Vagina (tissue), 2 donors: ENCODE data around the gene KRTAP1-3. TPM values are rescaled to one million over a fixed set of nuclear protein-coding genes. Genes with fewer than 3 reads are reported as not detected.

Source experiments
- DNase-seq, 2 donors: peaks; one replicate each; pipeline ENCODE4 v3.0.0-alpha.2; 2017; ENCODE audit errors: extremely low spot score in 2 of 2
- H3K27ac ChIP-seq: fragments of 200-600 bp; sonication (generic); one replicate; pipeline ENCODE4 v1.5.1; 2019
- H3K27me3 ChIP-seq: fragments of 200-600 bp; sonication (generic); one replicate; pipeline ENCODE4 v1.5.1; 2019
- H3K36me3 ChIP-seq, 2 donors: fragments of 200-600 bp; sonication (generic); one replicate each; pipeline ENCODE4 v1.5.1; 2017 to 2019
- H3K4me1 ChIP-seq: fragments of 200-600 bp; sonication (generic); one replicate; pipeline ENCODE4 v1.5.1; 2019
- H3K4me3 ChIP-seq, 2 donors: fragments of 200-600 bp; sonication (generic); 1 replicate in 1 of 2; 2 replicates in 1 of 2; pipeline ENCODE4 v1.5.1; 2016 to 2019
- H3K9me3 ChIP-seq: fragments of 200-600 bp; sonication (generic); one replicate; pipeline ENCODE4 v1.5.1; 2019
- POLR2A ChIP-seq, 2 donors: fragments of 450-650 bp; IDR thresholded peaks; one replicate each; pipeline ENCODE4 v1.6.1; 2017; ENCODE audit warnings: antibody characterized with exemption in 2 of 2, mild to moderate bottlenecking in 2 of 2, moderate library complexity in 2 of 2
- POLR2AphosphoS5 ChIP-seq, 2 donors: sonication (generic); formaldehyde crosslinking; IDR thresholded peaks; one replicate each; pipeline ENCODE4 v1.9.0; 2017; ENCODE audit warnings: antibody characterized with exemption in 2 of 2, mild to moderate bottlenecking in 2 of 2, low read depth in 1 of 2; ENCODE audit not compliant: insufficient read depth in 1 of 2
- intact Hi-C: fragments of 100-400 bp; cut with DNase I; formaldehyde crosslinking; loops from one replicate; pipeline ENCODE4 v1.15.1; 2023
- small RNA-seq: library from RNA; depleted of rRNA; stranded (forward); fragments of <200 nt; gene quantifications from one replicate; pipeline ENCODE3, GENCODE V24; 2016
- total RNA-seq: library from RNA; depleted of rRNA; stranded (reverse); fragments of >200 nt; gene quantifications from one replicate; pipeline ENCODE4 v1.2.3, GENCODE V29; 2016
- TF ChIP-seq, protein P1 (sequence below), 3 experiments: fragments of 450-650 bp in 2 of 3; fragments of 200-600 bp in 1 of 3; sonication (generic) in 1 of 3; IDR thresholded peaks; one replicate each; pipeline ENCODE4 v1.5.1; 2017 to 2019; ENCODE audit warnings: antibody characterized with exemption in 3 of 3, mild to moderate bottlenecking in 2 of 3, moderate library complexity in 2 of 3

The KRTAP1-3 gene
- total RNA-seq, 1 donor from 2014 or later, result not detected

DNA sequence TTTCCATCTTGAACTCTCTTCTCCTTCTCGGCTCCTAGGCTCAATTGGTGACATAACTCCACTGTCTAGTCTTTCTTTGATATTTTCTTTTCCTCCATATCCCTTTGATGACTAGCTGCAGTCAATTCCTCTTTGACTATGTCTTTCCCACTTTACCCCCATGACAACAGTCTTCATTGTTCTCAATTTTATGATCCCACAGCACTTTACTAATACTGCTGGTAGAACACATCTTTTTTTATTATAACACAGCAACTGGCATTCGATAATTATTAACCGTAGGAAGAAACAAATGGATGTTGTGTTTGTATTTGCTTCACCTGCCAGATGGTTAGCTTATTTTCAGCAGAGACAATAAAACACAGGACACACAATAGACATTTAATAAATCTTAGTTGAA lies 42.0 kb downstream of the KRTAP1-3 start:
- Histone ChIP-seq H3K4me3 (no peak overlapping the region), H3K36me3 (no peaks in the 10 kb centered on the region), H3K4me1 (no peaks in the 10 kb centered on the region), H3K9me3 (no peaks in the 10 kb centered on the region), H3K27me3 (no peaks in the 10 kb centered on the region), H3K27ac (no peak overlapping the region)
- DNase-seq, result no peak
- TF ChIP-seq POLR2AphosphoS5 (IDR thresholded peaks at IDR 0.05; ENCODE audit: insufficient read depth in 1 of 2, low read depth in 1 of 2), result no peak
- TF ChIP-seq POLR2A (IDR thresholded peaks at IDR 0.05), result no peak
- TF ChIP-seq, protein P1, sequence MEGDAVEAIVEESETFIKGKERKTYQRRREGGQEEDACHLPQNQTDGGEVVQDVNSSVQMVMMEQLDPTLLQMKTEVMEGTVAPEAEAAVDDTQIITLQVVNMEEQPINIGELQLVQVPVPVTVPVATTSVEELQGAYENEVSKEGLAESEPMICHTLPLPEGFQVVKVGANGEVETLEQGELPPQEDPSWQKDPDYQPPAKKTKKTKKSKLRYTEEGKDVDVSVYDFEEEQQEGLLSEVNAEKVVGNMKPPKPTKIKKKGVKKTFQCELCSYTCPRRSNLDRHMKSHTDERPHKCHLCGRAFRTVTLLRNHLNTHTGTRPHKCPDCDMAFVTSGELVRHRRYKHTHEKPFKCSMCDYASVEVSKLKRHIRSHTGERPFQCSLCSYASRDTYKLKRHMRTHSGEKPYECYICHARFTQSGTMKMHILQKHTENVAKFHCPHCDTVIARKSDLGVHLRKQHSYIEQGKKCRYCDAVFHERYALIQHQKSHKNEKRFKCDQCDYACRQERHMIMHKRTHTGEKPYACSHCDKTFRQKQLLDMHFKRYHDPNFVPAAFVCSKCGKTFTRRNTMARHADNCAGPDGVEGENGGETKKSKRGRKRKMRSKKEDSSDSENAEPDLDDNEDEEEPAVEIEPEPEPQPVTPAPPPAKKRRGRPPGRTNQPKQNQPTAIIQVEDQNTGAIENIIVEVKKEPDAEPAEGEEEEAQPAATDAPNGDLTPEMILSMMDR (IDR thresholded peaks at IDR 0.05), result no peak
- intact Hi-C loops, result no loop called here

DNA sequence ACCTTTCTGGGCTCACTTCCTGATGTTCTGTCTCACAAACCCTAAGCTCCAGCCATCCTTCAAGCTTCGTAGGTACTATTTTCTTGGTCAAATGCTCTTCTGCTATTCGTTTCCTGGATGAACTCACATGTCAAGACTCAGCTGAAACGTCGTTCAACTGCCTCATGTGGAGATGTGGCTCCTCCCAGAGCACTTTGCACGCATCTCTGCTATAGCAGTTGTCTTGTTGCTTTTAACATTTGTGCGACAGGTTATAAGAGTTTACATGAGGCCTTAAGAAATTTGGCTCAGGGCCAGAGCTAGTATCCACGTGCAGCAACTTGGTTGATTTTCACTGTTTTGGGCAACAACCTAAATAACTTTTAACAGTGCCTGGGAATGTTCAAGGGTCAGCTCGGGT lies 47.8 kb downstream of the KRTAP1-3 start:
- TF ChIP-seq, protein P1 (IDR thresholded peaks at IDR 0.05), result no peak
- TF ChIP-seq POLR2AphosphoS5 (IDR thresholded peaks at IDR 0.05; ENCODE audit: insufficient read depth in 1 of 2, low read depth in 1 of 2) (no peak), POLR2A (IDR thresholded peaks at IDR 0.05) (no peak)

DNA sequence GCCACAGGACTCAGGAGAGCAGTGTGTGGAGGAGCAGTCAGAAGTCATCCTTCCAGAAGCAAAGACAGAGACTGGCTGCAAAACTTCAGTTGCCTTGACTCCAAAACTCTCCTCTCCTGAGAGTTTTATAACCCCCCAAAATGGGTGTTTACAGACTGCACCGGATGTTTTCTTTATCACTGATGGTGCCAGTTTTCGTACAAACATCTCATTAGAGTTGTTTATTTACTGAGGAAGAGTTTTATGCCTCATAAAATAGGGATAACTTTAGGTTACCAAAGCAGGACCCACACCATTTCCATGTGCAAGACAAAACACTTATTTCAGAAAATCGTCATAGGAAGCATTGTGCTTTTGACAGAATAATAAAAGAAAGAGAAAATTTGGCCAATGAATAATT lies 50.4 kb downstream of the KRTAP1-3 start, which contains the start of gene KRT40:
Gene KRT40, minus strand, starts transcription at position 101 of the 400 bp plus-strand sequence. Its CDS starts 53 bp downstream, at position 48.
- no peak for DNase-seq
- H3K4me3 ChIP-seq, result no peak within 1 kb of the TSS
- no peaks in the 10 kb centered on the region for H3K9me3 ChIP-seq
- no peaks in the 10 kb centered on the region for H3K4me1 ChIP-seq
- H3K27ac ChIP-seq, result no peak within 1 kb of the TSS
- TF ChIP-seq POLR2AphosphoS5 (IDR thresholded peaks at IDR 0.05; ENCODE audit: insufficient read depth in 1 of 2, low read depth in 1 of 2) (no peak), POLR2A (IDR thresholded peaks at IDR 0.05) (no peak)
- TF ChIP-seq, protein P1 (IDR thresholded peaks at IDR 0.05), result no peak
- no peaks in the 10 kb centered on the region for H3K27me3 ChIP-seq
- intact Hi-C loops, result no loop called here
- H3K36me3 ChIP-seq, result no peaks in the 10 kb centered on the region

More for the DNA sequence above, 47.8 kb downstream of the KRTAP1-3 start:
- Histone ChIP-seq H3K36me3 (no peaks in the 10 kb centered on the region), H3K9me3 (no peaks in the 10 kb centered on the region), H3K27ac (no peak overlapping the region), H3K27me3 (no peaks in the 10 kb centered on the region), H3K4me3 (no peak overlapping the region), H3K4me1 (no peaks in the 10 kb centered on the region)
- DNase-seq, result no peak
- intact Hi-C loops, result no loop called here

Small RNA genes within 50 kb of the gene (small RNA-seq; reads per million reads assigned to genes)
- gene KRTAP3-4P, result not detected

Other genes with a start within 250 kb of the KRTAP1-3 start
- gene KRT28, start 234.9 kb downstream of the KRTAP1-3 start, total RNA-seq, result not detected
- 919 TPM for gene KRT10, start 212.3 kb downstream of the KRTAP1-3 start, total RNA-seq
- not detected for gene KRT12, start 167.7 kb downstream of the KRTAP1-3 start, total RNA-seq
- not detected for gene KRT20, start 149.6 kb downstream of the KRTAP1-3 start, total RNA-seq
- gene KRT23, start 97.2 kb downstream of the KRTAP1-3 start, total RNA-seq, result 0.98 TPM
- not detected for gene KRT39, start 67.9 kb downstream of the KRTAP1-3 start, total RNA-seq
- gene KRT40, start 50.5 kb downstream of the KRTAP1-3 start, total RNA-seq, result not detected
- not detected for gene KRTAP3-3, start 40.7 kb downstream of the KRTAP1-3 start, total RNA-seq
- not detected for gene KRTAP3-2, start 35.0 kb downstream of the KRTAP1-3 start, total RNA-seq
- gene KRTAP3-1, start 25.7 kb downstream of the KRTAP1-3 start, total RNA-seq, result not detected
- not detected for gene KRTAP1-5, start 7.7 kb downstream of the KRTAP1-3 start, total RNA-seq
- not detected for gene KRTAP1-4, start 4.7 kb downstream of the KRTAP1-3 start, total RNA-seq
- not detected for gene KRTAP1-1, start 6.6 kb upstream of the KRTAP1-3 start, total RNA-seq
- not detected for gene KRTAP2-1, start 12.4 kb upstream of the KRTAP1-3 start, total RNA-seq
- gene KRTAP2-2, start 20.4 kb upstream of the KRTAP1-3 start, total RNA-seq, result not detected
- not detected for gene KRTAP2-3, start 25.2 kb upstream of the KRTAP1-3 start, total RNA-seq
- not detected for gene KRTAP2-4, start 31.0 kb upstream of the KRTAP1-3 start, total RNA-seq
- not detected for gene KRTAP4-7, start 49.3 kb upstream of the KRTAP1-3 start, total RNA-seq
- not detected for gene KRTAP4-8, start 63.3 kb upstream of the KRTAP1-3 start, total RNA-seq
- not detected for gene KRTAP4-16, start 67.3 kb upstream of the KRTAP1-3 start, total RNA-seq
- not detected for gene KRTAP4-9, start 70.5 kb upstream of the KRTAP1-3 start, total RNA-seq
- gene KRTAP4-11, start 83.5 kb upstream of the KRTAP1-3 start, total RNA-seq, result not detected
- gene KRTAP4-12, start 89.3 kb upstream of the KRTAP1-3 start, total RNA-seq, result not detected
- not detected for gene KRTAP4-6, start 105.7 kb upstream of the KRTAP1-3 start, total RNA-seq
- not detected for gene KRTAP4-5, start 115.0 kb upstream of the KRTAP1-3 start, total RNA-seq
- gene KRTAP4-4, start 125.9 kb upstream of the KRTAP1-3 start, total RNA-seq, result not detected
- gene KRTAP4-3, start 133.3 kb upstream of the KRTAP1-3 start, total RNA-seq, result not detected
- gene KRTAP4-2, start 143.3 kb upstream of the KRTAP1-3 start, total RNA-seq, result not detected
- gene KRTAP4-1, start 150.0 kb upstream of the KRTAP1-3 start, total RNA-seq, result not detected
- not detected for gene KRTAP9-1, start 155.0 kb upstream of the KRTAP1-3 start, total RNA-seq
- not detected for gene KRTAP9-2, start 191.8 kb upstream of the KRTAP1-3 start, total RNA-seq
- not detected for gene KRTAP9-3, start 197.6 kb upstream of the KRTAP1-3 start, total RNA-seq
- not detected for gene KRTAP9-8, start 203.1 kb upstream of the KRTAP1-3 start, total RNA-seq
- not detected for gene KRTAP9-4, start 214.8 kb upstream of the KRTAP1-3 start, total RNA-seq
- not detected for gene KRTAP9-9, start 220.5 kb upstream of the KRTAP1-3 start, total RNA-seq
- not detected for gene KRTAP9-6, start 230.5 kb upstream of the KRTAP1-3 start, total RNA-seq
- gene KRTAP9-7, start 240.8 kb upstream of the KRTAP1-3 start, total RNA-seq, result not detected